SK-N-SH (cell line): ENCODE data around the gene CDC123. TPM values are rescaled to one million over a fixed set of nuclear protein-coding genes. Genes with fewer than 3 reads are reported as not detected.
A peak's percentile ranks its signal among the peaks of the same experiment; 100 is the strongest.

Experiments used
- CTCF ChIA-PET: fragments of 300-600, 350-600 bp; formaldehyde crosslinking; extraction: SDS; loops from one replicate; lab custom pipeline; 2021; lab: Yijun Ruan, JAX
- POLR2A ChIA-PET: fragments of 350-600 bp; sonication (Branson Sonifier 250); formaldehyde crosslinking; extraction: SDS; loops from one replicate; lab custom pipeline; 2020; ENCODE audit warnings: antibody characterized with exemption, inconsistent platforms; lab: Yijun Ruan, JAX
- DNase-seq: peaks from one replicate; pipeline ENCODE4 v3.0.0; 2012
- H2AFZ ChIP-seq: fragments of 200-600 bp; sonication (generic); 2 replicates; pipeline ENCODE4 v1.8.1; 2016; ENCODE audit warnings: antibody characterized with exemption, mild to moderate bottlenecking, low read depth
- H3F3A ChIP-seq: fragments of 200-600 bp; sonication (generic); replicated peaks from 2 replicates; pipeline ENCODE3; 2016; ENCODE audit warnings: antibody characterized with exemption, mild to moderate bottlenecking; ENCODE audit not compliant: insufficient read depth
- H3K27ac ChIP-seq, 2 experiments: fragments of 200-500 bp in 1 of 2; fragments of 200-600 bp in 1 of 2; sonication (Bioruptor generic) in 1 of 2; sonication (generic), shearing (Covaris generic) in 1 of 2; 2 replicates each; pipeline versions ENCODE4 v1.5.1 to v1.6.1; 2014 to 2016; ENCODE audit warnings: low read depth in 2 of 2, inconsistent platforms in 1 of 2, low read length in 1 of 2, mild to moderate bottlenecking in 1 of 2, mixed read lengths in 1 of 2
- H3K27me3 ChIP-seq: fragments of 200-600 bp; sonication (generic), shearing (Covaris generic); 2 replicates; pipeline ENCODE4 v1.6.1; 2016; ENCODE audit warnings: mixed run types; ENCODE audit not compliant: insufficient read depth
- H3K36me3 ChIP-seq, 2 experiments: fragments of 200-500 bp in 1 of 2; fragments of 200-600 bp in 1 of 2; sonication (Bioruptor generic) in 1 of 2; sonication (generic) in 1 of 2; replicated peaks in 1 of 2; 2 replicates each; pipeline versions ENCODE3 to v1.5.1; 2014 to 2016; ENCODE audit warnings: low read length in 1 of 2, mild to moderate bottlenecking in 1 of 2; ENCODE audit not compliant: insufficient read depth in 2 of 2, control insufficient read depth in 1 of 2
- H3K4me1 ChIP-seq, 2 experiments: fragments of 200-500 bp in 1 of 2; fragments of 200-600 bp in 1 of 2; sonication (Bioruptor generic) in 1 of 2; sonication (generic), shearing (Covaris generic) in 1 of 2; 2 replicates each; pipeline versions ENCODE4 v1.5.1 to v1.6.1; 2014 to 2016; ENCODE audit warnings: low read depth in 1 of 2, low read length in 1 of 2, mixed run types in 1 of 2; ENCODE audit not compliant: insufficient read depth in 2 of 2, control insufficient read depth in 1 of 2
- H3K4me2 ChIP-seq: fragments of 200-600 bp; sonication (generic), shearing (Covaris generic); 2 replicates; pipeline ENCODE4 v1.6.1; 2017; ENCODE audit warnings: mixed run types
- H3K4me3 ChIP-seq, 2 experiments: fragments of 200-500 bp in 1 of 2; fragments of 200-600 bp in 1 of 2; sonication (Bioruptor generic) in 1 of 2; sonication (generic), shearing (Covaris generic) in 1 of 2; 2 replicates each; pipeline versions ENCODE4 v1.5.1 to v1.8.1; 2014 to 2016; ENCODE audit warnings: low read depth in 2 of 2, inconsistent platforms in 1 of 2, low read length in 1 of 2, mild to moderate bottlenecking in 1 of 2, mixed read lengths in 1 of 2, moderate library complexity in 1 of 2
- H3K79me2 ChIP-seq: fragments of 200-600 bp; sonication (generic); 2 replicates; pipeline ENCODE4 v1.8.1; 2017; ENCODE audit warnings: mild to moderate bottlenecking; ENCODE audit not compliant: insufficient read depth
- H3K9ac ChIP-seq: fragments of 200-600 bp; sonication (generic); 2 replicates; pipeline ENCODE4 v1.6.1; 2017; ENCODE audit warnings: mixed run types
- H3K9me2 ChIP-seq: fragments of 200-600 bp; sonication (generic); 2 replicates; pipeline ENCODE4 v1.6.1; 2017; ENCODE audit warnings: mixed run types
- H3K9me3 ChIP-seq: fragments of 200-600 bp; sonication (generic); 2 replicates; pipeline ENCODE4 v1.6.1; 2017; ENCODE audit warnings: mixed run types, mild to moderate bottlenecking, moderate library complexity
- H4K20me1 ChIP-seq: fragments of 200-600 bp; sonication (generic); 2 replicates; pipeline ENCODE4 v1.6.1; 2017; ENCODE audit warnings: mild to moderate bottlenecking, mixed run types; ENCODE audit not compliant: insufficient read depth
- CHD2 ChIP-seq: fragments of 150-350 bp; IDR thresholded peaks from 2 replicates; pipeline ENCODE4 v1.6.1; 2018; ENCODE audit warnings: low read length; ENCODE audit not compliant: partially characterized antibody
- ELF1 ChIP-seq: IDR thresholded peaks from 2 replicates; pipeline ENCODE4 v1.4.0; 2012
- EZH2phosphoT487 ChIP-seq: fragments of 200-600 bp; sonication (generic); IDR thresholded peaks from 2 replicates; pipeline ENCODE4 v1.6.1; 2017; ENCODE audit warnings: low read depth, mixed run types, mild to moderate bottlenecking, antibody characterized with exemption, moderate library complexity, borderline replicate concordance
- FOSL2 ChIP-seq: IDR thresholded peaks from 2 replicates; pipeline ENCODE4 v1.4.0; 2012; ENCODE audit warnings: low read depth, mild to moderate bottlenecking, moderate library complexity, borderline replicate concordance
- GATA2 ChIP-seq: sonication (generic); formaldehyde crosslinking; IDR thresholded peaks from 2 replicates; pipeline ENCODE4 v1.5.0; 2020; ENCODE audit warnings: mild to moderate bottlenecking, missing genetic modification reagents
- JUND ChIP-seq: IDR thresholded peaks from 2 replicates; pipeline ENCODE4 v1.4.0; 2012
- MEF2A ChIP-seq: IDR thresholded peaks from 2 replicates; pipeline ENCODE4 v1.4.0; 2012; ENCODE audit warnings: low read depth, borderline replicate concordance
- MXI1 ChIP-seq: IDR thresholded peaks from 2 replicates; pipeline ENCODE4 v1.6.1; 2012; ENCODE audit warnings: mild to moderate bottlenecking, low read depth, low read length, improper control_type of control experiment
- NFIC ChIP-seq: IDR thresholded peaks from 2 replicates; pipeline ENCODE4 v1.4.0; 2012; ENCODE audit warnings: borderline replicate concordance
- NRF1 ChIP-seq: IDR thresholded peaks from 2 replicates; pipeline ENCODE4 v1.6.1; 2012; ENCODE audit warnings: low read depth, mild to moderate bottlenecking, low read length
- RAD21 ChIP-seq: IDR thresholded peaks from 2 replicates; pipeline ENCODE4 v1.6.1; 2012; ENCODE audit warnings: mild to moderate bottlenecking, low read length
- RCOR1 ChIP-seq: fragments of 150-350 bp; IDR thresholded peaks from 2 replicates; pipeline ENCODE4 v1.6.1; 2017; ENCODE audit warnings: antibody characterized with exemption, low read length
- RFX5 ChIP-seq: IDR thresholded peaks from 2 replicates; pipeline ENCODE4 v1.6.1; 2012; ENCODE audit warnings: mild to moderate bottlenecking, improper control_type of control experiment, low read length
- RXRA ChIP-seq: IDR thresholded peaks from 2 replicates; pipeline ENCODE4 v1.4.0; 2012; ENCODE audit warnings: low read depth, mild to moderate bottlenecking, borderline replicate concordance
- SIN3A ChIP-seq: IDR thresholded peaks from 2 replicates; pipeline ENCODE4 v1.6.1; 2012; ENCODE audit warnings: low read depth, mild to moderate bottlenecking, low read length, moderate library complexity, borderline replicate concordance
- SMC3 ChIP-seq: IDR thresholded peaks from 2 replicates; pipeline ENCODE4 v1.6.1; 2012; ENCODE audit warnings: low read depth, low read length, improper control_type of control experiment
- TCF12 ChIP-seq: IDR thresholded peaks from 2 replicates; pipeline ENCODE4 v1.4.0; 2012
- YY1 ChIP-seq: IDR thresholded peaks from 2 replicates; pipeline ENCODE4 v1.4.0; 2012; ENCODE audit warnings: low read depth, mild to moderate bottlenecking
- WGBS: methylation state at CpG from one replicate; pipeline ENCODE4 v1.1.6; 2017; ENCODE audit warnings: low lambda C conversion rate; 5-methylcytosine and 5-hydroxymethylcytosine counted together
- polyA plus RNA-seq, 3 experiments: library from polyadenylated mRNA; depleted of rRNA; stranded (reverse); fragments of >200 nt; gene quantifications; 2 replicates each; pipeline ENCODE4 v1.2.3, GENCODE V29; 2012
- TF ChIP-seq, protein P1 (sequence below): fragments of 200-600 bp; sonication (generic); IDR thresholded peaks from 2 replicates; pipeline ENCODE4 v1.6.1; 2017; ENCODE audit warnings: antibody characterized with exemption, mild to moderate bottlenecking, moderate library complexity
- TF ChIP-seq, protein P2 (sequence below): IDR thresholded peaks from 2 replicates; pipeline ENCODE4 v1.4.0; 2012; ENCODE audit warnings: low read depth
- TF ChIP-seq, protein P3 (sequence below): IDR thresholded peaks from 2 replicates; pipeline ENCODE4; 2012
- TF ChIP-seq, protein P4 (sequence below): IDR thresholded peaks from 2 replicates; pipeline ENCODE4 v1.6.1; 2012; ENCODE audit warnings: mild to moderate bottlenecking, low read depth, low read length, moderate library complexity

Gene CDC123
- polyA plus RNA-seq, 1 of the 3 experiments (the other 2 are of a cell fraction), result 139 TPM

DNA sequence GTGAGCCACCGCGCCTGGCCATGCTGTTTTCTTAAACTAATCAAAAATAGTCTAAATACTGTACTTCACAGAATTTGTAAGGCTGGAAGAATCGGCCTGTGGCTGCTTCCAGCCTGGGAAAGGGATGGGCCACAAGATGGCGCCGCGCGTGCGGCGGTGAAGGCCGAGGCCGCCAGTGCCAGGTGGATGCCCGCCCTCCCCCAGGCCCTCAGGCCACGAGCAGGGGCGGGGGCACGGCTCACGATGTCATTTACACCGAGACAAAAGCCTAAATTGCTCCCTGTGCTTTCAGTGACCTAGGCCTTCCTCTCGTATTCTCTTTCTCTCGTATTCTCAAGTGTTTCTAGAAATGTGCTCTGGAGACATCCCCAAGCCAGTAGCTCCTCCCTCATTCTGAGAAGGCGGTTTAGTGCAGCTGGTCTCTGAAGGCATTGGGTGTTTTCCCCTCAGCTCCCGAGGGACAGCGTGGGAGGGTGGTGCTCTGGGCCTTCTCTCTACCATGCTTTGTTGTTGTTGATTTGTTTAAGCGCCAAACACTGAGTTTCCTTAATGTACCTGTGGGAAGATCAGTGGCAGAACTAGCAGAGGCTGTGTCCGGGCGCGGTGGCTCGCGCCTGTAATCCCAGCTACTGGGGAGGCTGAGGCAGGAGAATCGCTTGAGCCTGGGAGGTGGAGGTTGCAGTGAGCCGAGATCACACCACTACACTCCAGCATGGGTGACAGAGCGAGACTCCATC lies 68.4 kb downstream of the CDC123 start:
- peak; percentile 88 for DNase-seq
- Histone ChIP-seq H3K79me2 (no peaks in the 10 kb centered on the region), H3K27me3 (no peaks in the 10 kb centered on the region), H3K36me3 (no peaks in the 10 kb centered on the region), H4K20me1 (no peaks in the 10 kb centered on the region), H3K4me2 (peak overlapping the region; percentile 61; the same call in 1 of the 2 replicates), H3K27ac (peak overlapping the region in 1 of 2 experiments; percentile 45; a peak in 1 of 4 replicates), H3K4me3 (peak overlapping the region; percentile 45 to 60), H3K9ac (0 out of 2 replicates have a peak overlapping the region, but pooled peaks have one; percentile 20)
- POLR2A ChIA-PET, result interaction anchor here (0.6 kb wide), 1 partner anchor 638 kb away, joined by 3 read pairs; no protein-coding TSS in a partner anchor
- WGBS, result 27% methylated on average over 30 of the region's 31 CpGs
- TF ChIP-seq MEF2A, result no peak
- no peak for TF ChIP-seq NFIC
- TF ChIP-seq CHD2, result no peak
- TF ChIP-seq EZH2phosphoT487, result no peak
- no peak for TF ChIP-seq FOSL2
- TF ChIP-seq, protein P1, sequence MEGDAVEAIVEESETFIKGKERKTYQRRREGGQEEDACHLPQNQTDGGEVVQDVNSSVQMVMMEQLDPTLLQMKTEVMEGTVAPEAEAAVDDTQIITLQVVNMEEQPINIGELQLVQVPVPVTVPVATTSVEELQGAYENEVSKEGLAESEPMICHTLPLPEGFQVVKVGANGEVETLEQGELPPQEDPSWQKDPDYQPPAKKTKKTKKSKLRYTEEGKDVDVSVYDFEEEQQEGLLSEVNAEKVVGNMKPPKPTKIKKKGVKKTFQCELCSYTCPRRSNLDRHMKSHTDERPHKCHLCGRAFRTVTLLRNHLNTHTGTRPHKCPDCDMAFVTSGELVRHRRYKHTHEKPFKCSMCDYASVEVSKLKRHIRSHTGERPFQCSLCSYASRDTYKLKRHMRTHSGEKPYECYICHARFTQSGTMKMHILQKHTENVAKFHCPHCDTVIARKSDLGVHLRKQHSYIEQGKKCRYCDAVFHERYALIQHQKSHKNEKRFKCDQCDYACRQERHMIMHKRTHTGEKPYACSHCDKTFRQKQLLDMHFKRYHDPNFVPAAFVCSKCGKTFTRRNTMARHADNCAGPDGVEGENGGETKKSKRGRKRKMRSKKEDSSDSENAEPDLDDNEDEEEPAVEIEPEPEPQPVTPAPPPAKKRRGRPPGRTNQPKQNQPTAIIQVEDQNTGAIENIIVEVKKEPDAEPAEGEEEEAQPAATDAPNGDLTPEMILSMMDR, result peak; percentile 90
- no peak for TF ChIP-seq SIN3A
- no peak for TF ChIP-seq ELF1
- peak; percentile 94 for TF ChIP-seq RAD21
- 0 out of 2 replicates have a peak, but pooled peaks have one; percentile 39 for TF ChIP-seq MXI1
- TF ChIP-seq GATA2, result no peak
- TF ChIP-seq, protein P2, sequence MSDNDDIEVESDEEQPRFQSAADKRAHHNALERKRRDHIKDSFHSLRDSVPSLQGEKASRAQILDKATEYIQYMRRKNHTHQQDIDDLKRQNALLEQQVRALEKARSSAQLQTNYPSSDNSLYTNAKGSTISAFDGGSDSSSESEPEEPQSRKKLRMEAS, result peak; percentile 79
- no peak for TF ChIP-seq RCOR1
- TF ChIP-seq NRF1, result no peak
- TF ChIP-seq, protein P3, sequence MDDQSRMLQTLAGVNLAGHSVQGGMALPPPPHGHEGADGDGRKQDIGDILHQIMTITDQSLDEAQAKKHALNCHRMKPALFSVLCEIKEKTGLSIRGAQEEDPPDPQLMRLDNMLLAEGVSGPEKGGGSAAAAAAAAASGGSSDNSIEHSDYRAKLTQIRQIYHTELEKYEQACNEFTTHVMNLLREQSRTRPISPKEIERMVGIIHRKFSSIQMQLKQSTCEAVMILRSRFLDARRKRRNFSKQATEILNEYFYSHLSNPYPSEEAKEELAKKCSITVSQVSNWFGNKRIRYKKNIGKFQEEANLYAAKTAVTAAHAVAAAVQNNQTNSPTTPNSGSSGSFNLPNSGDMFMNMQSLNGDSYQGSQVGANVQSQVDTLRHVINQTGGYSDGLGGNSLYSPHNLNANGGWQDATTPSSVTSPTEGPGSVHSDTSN, result no peak
- peak; percentile 94 for TF ChIP-seq SMC3
- no peak for TF ChIP-seq YY1
- 0 out of 2 replicates have a peak, but pooled peaks have one; percentile 32 for TF ChIP-seq TCF12
- no peak for TF ChIP-seq RXRA
- TF ChIP-seq, protein P4, sequence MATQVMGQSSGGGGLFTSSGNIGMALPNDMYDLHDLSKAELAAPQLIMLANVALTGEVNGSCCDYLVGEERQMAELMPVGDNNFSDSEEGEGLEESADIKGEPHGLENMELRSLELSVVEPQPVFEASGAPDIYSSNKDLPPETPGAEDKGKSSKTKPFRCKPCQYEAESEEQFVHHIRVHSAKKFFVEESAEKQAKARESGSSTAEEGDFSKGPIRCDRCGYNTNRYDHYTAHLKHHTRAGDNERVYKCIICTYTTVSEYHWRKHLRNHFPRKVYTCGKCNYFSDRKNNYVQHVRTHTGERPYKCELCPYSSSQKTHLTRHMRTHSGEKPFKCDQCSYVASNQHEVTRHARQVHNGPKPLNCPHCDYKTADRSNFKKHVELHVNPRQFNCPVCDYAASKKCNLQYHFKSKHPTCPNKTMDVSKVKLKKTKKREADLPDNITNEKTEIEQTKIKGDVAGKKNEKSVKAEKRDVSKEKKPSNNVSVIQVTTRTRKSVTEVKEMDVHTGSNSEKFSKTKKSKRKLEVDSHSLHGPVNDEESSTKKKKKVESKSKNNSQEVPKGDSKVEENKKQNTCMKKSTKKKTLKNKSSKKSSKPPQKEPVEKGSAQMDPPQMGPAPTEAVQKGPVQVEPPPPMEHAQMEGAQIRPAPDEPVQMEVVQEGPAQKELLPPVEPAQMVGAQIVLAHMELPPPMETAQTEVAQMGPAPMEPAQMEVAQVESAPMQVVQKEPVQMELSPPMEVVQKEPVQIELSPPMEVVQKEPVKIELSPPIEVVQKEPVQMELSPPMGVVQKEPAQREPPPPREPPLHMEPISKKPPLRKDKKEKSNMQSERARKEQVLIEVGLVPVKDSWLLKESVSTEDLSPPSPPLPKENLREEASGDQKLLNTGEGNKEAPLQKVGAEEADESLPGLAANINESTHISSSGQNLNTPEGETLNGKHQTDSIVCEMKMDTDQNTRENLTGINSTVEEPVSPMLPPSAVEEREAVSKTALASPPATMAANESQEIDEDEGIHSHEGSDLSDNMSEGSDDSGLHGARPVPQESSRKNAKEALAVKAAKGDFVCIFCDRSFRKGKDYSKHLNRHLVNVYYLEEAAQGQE, result no peak
- no peak for TF ChIP-seq RFX5
- no peak for TF ChIP-seq JUND
- TF ChIP-seq, all 33 proteins: peak for 6
- H2AFZ ChIP-seq, result peak overlapping the region; percentile 76
- no peaks in the 10 kb centered on the region for H3K9me3 ChIP-seq
- no peaks in the 10 kb centered on the region; a peak in 1 of 4 replicates for H3K4me1 ChIP-seq
- no peaks in the 10 kb centered on the region for H3K9me2 ChIP-seq
- CTCF ChIA-PET, result interaction anchor here (0.6 to 8.6 kb wide), 42 partner anchors 9 to 810 kb away, joined by 3 to 111 read pairs (median 4); no protein-coding TSS in a partner anchor
- H3F3A ChIP-seq, result no peaks in the 10 kb centered on the region
